Glomerular visceral epithelial cell (primary cell): ENCODE measurements around the gene B4GAT1.

Experiments
- DNase-seq: peaks from one replicate; pipeline ENCODE4 v3.0.0-alpha.2; 2016; ENCODE audit errors: extremely low spot score

Gene B4GAT1

DNA sequence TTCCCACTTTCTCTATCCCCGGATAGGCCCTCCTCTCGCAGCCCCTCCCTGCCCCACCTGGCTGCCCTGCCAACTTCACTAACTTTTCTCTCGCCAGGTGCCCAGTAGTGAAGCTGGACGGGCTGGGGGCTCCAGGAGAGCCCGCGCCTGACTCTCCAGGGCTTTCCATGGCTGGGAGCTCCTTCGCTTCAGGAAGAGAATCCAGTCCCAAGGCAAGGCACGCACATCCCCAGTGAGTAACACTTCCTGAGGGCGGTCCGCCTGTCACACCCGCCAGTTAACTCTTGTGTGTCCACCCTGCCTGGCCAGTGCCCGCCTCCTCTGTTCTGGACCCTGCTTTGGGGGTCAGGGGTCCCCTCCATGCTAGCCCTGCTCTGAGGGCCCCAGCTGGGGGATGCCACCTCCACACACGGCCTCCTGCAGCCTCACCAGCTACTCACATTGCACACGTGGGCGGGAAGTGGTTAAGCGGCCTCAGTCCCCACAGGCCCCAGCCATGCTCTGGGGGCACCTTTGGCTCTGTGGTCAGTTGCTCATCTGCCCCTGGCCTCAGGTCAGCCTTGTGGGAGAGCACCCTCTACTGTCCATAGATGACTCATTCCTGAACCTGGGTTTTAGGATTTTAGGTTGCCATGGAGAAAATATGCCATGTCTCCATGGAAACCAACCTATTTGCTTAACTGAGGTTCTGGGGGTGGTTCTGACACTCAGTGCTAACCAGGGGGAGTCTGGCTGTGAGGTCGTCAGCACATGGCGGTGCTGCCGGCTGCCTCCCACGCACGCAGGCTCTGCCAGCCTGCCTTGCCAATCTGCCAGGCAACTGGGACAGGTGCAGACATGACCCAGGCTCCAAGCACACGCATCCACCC lies 11.0 kb downstream of the B4GAT1 start, which contains the start of gene RIN1:
TSS of gene RIN1 (minus strand) at position 201 of the 869 bp plus-strand sequence. CDS start at position 169, 32 bp downstream.
- DNase-seq = peak; percentile 100

DNA sequence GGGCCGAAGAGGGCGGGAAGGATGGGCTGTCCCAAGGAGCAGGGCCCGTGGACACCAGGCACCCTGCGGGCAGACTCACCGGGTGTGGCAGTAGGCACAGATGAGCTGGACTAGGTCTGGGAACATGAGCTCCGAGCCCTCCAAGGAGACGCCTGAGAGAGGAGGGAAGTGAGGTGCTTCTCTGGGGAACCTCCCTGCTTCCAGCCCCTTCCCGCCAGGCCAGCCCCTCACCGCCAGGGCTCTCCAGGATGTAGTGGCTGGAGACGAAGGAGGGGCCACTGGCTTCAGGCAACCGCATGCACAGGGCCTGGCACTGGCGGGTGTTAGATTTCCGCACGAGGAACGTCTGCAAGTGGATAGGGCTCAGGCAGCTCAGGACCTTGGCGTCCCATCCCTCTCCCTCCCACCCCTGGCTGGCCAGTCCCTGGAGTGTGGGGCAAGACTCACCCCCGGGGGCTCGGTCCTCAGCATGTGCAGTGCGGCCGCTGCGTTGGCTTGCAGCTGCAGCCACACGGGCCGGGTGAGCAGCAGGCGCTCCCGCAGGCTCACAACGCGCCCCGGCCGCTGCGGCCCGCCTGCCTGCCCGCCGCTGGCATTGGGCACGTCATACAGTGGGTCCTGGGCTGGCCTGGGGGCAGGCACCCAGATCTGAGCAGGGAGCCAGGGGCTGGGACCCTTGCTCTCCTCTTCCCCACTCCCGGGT lies 11.7 kb downstream of the B4GAT1 start:
- DNase-seq = peak; percentile 77

DNA sequence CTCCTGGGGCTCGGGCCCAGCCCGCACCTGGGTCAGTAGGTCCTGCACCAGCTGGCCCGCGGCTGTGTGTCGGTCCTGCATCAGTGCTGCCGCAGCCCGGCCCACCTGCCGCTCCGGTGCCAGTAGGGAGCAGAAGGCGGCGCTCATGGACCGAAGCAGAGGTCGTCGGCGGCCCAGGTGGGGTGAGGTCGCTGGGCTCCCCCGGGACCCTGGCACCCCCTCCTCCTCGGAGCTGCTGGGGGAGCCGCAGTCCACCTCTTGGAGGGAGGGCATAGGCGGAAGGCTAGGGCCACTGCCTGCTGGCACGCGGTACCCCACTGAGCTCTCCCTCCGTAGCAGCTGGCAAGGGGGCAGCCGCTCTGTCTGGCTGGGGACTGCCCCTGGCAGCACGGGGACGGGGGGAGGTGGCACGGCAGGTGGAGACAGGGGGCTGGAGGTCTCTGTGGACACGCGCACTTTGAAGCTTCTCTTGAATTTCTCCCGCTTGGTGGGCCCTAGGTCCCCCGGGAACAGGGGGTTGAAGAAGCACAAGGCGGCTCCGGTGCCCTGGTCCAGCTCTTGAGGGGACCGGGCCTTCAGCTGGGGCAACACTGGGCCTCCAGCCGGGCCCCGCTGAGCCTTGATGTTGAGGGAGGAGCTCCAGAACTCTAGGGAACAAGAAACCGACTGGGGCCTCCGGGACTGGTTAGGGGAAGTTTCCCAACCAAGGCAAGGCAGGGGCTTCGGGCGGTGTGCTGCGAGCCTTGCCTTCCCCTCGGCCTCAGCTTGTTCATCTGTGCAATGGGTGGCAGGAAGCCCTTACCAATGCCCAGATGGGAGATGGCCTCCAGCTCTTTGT lies 12.6 kb downstream of the B4GAT1 start:
- no peak for DNase-seq

DNA sequence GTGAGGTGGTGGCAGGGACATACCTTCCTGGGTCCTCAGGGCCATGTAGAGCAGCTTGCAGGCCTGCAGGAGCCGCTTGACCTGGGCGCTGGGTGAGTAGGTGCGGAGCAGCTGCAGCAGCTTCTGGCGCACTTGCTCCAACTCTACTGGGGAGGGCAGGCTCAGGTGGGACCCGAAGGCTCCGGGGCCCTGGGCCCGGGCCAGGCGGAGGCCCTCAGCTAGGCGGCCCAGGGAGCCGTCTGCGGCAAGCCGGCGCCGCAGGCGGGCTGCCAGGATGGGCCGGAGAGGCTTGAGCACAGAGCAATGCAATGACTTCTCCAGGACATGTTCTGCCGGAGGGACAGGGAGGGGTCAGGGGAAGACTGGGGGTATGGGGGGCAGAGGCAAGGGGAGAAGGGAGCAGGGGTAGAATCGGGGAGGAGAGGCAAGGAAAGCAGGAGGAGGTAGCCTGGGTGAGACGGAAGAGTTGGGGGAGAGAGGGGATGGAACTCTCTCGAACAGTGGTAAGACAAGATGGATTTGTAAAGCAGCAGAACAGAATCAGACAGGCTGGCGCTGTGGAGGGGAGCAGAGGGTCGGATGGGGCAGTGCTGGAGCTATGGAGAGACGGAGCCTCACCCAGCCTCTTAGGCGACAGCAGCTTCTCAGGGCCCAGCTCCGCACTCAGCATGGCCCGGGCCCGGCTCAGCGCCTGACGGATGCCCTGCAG lies 13.4 kb downstream of the B4GAT1 start:
- no peak for DNase-seq

- no peak for DNase-seq
These were observed 14.1 kb downstream of the B4GAT1 start for GRCh38 chr11:66333220-66333877.

DNA sequence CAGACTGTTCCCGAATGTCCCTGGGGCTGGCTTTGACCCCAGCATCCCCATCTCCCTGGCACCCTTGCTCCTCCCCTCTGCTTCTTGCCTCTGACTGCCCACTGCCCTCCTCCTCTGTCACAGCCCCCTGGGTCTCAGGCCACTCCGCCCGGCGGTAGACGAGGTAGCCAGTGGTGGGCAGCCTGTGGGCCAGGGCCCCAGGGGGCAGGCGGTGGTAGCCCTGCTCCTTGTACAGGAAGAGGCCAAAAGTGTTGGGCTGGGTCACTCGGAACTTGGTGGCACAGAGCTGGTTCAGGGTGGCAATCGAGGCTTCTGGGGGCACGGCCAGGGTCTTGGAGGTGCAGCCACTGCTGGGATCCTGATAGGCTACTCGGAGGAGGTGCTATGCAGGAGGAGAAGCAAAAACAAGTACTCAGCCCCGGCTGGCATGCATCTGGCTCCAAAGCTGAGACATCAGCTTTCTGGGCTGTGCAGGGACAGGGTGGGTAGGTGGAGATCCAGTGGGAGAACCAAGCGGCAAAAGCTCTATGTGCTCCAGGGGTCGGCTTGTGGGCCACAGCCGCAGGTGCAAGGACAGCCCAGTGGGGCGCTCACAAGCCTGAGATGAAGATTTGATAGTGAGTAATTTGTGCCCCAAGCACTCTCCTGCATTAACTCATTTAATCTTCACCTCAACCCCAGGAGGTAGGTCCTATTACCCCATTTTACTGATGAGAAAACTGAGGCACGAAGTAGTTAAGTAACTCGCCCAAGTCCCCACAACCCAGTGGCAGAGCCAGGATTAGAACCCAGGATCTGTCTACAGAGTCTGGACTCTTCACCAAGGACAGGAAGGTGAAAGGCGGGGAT lies 14.8 kb downstream of the B4GAT1 start:
- DNase-seq = no peak

DNA sequence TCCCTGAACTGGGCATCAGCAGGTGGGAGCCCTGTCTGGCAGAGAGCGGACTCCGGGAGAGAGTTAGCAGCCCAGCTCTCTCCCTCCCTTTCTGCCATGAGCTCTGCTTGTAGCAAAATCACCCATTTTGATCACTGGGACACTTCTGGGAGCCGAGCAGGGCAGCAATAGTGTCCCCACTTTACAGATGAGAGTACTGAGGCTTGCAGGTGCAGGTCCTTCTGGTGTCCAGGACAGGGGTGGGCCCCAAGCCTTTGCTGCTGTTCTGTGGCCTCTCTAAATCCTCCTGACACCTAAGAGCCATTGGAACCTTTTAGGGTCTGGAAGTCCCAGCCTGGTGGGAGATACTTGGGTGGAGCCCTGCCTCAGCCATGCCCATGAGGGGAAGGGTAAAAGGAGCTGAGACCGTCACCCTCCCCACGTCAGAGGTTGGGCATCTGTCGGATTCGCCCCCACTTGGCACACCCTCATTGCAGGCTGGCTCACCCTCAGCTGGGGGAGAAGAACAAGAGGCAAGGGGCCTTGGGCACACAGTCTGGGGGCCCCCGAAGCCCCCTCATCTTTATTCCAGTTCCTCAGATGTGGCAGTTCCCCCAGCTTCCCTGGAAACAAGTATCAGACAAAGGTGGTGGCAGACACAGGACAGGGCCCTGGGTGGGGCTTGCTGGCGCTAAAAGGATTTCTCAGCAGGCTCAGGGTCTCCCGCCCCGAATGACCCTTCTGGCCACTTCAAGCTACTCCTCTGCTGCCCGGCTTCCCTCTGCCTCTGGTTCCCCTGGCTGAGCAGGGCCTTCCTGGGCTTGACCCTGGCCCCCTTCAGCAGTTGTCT lies 15.7 kb downstream of the B4GAT1 start:
- no peak for DNase-seq

GRCh38 chr11:66330931-66331330 lies 16.5 kb downstream of the B4GAT1 start:
- DNase-seq = no peak

DNA sequence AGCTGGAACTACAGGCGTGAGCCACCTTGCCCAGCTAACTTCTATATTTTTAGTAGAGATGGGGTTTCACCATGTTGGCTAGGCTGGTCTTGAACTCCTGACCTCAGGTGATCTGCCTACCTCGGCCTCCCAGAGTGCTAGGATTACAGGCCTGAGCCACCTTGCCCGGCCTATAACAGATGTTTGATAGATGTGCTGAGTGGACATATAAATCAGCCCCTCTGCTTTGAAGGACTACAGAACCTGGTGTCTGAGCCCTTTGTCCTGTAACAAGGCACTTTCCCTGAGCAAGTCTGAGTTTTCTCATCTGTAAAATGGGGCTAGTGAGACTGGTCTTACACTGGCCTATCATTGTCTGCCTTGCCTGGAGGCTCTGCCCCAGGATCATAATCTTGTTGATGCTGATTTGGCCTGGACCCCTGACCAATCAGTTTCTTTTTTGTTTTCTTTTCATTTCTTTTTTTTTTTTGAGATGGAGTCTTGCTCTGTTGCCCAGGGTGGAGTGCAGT lies 18.2 kb downstream of the B4GAT1 start:
- no peak for DNase-seq

DNA sequence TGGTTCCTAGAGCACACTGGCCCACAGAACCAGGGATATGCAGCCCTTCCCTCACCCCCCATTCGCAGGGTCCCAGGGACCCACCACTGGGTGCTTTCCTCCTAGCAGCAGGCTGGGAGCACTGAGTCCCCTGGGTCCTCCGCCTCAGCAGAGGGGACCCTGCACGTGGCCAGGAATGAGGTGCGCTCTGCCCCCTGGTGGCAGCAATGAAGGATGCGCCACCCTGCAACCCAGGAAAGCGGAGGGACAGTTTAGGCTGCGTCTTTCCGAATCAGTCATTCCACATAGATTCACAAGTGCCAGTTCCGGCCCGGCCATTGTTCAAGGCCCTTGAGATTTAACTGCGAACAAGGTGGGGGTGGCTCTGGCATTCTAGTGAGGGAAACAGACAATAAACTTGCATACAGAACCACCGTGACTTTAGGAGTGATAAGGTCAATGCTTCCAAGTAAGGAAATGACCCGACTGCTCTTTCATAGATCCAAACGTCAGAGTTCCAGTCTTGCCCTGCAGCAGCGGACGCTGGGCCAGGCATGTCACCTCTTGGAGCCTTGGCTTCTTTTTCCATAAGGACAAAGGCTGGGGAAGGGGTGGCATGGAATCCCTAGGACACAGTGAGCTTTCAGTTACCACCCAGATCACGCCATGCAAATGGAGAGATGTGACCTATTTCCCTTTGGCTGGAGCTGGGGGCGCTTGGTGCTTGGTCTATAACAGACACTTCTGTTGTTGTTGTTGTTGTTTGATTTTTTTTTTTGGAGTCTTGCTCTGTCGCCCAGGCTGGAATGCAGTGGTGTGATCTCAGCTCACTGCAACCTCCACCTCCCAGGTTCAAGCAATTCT lies 18.9 kb downstream of the B4GAT1 start:
- DNase-seq = peak; percentile 74

- DNase-seq = no peak
These were observed 19.5 kb downstream of the B4GAT1 start for GRCh38 chr11:66328031-66328301.

DNA sequence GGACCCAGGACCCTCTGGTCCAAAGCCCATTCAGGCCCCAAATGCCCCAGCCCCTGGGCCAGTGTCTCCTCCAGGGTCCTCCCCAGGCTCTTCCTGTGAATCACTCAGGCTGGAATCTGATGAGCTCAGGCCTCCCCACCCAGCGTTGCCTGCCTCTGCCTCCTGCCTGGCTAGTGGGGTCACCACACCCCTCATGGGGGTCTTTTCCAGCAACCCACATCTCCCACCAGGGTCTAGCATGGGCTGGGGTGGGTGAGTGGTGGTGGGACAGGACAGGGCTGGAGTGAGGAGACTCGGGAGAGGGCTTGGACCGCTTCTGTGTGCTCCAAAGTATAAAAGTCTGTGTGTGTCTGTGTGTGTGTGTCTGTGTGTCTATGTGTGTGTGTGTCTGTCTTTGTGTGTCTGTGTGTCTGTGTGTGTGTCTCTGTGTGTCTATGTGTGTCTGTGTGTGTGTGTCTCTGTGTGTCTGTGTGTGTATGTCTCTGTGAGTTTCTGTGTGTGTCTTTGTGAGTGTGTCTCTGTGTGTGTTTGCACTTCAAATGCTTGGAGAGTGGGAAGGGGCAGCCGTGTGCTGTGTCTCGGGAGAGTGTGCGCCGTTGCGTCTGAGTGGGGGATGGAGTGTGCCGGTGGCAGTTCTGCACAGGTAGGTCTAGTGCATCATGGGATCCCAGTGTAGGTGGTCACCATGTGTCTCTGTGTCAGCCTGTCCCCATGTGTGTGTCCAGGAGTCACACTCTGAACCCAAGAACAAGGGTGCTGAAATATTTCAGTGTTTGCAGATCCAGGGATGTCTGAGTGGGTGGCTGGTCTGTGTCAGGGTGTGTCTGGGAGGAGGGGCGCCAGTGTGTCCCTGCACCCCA lies 20.0 kb downstream of the B4GAT1 start:
- DNase-seq = peak; percentile 42

DNA sequence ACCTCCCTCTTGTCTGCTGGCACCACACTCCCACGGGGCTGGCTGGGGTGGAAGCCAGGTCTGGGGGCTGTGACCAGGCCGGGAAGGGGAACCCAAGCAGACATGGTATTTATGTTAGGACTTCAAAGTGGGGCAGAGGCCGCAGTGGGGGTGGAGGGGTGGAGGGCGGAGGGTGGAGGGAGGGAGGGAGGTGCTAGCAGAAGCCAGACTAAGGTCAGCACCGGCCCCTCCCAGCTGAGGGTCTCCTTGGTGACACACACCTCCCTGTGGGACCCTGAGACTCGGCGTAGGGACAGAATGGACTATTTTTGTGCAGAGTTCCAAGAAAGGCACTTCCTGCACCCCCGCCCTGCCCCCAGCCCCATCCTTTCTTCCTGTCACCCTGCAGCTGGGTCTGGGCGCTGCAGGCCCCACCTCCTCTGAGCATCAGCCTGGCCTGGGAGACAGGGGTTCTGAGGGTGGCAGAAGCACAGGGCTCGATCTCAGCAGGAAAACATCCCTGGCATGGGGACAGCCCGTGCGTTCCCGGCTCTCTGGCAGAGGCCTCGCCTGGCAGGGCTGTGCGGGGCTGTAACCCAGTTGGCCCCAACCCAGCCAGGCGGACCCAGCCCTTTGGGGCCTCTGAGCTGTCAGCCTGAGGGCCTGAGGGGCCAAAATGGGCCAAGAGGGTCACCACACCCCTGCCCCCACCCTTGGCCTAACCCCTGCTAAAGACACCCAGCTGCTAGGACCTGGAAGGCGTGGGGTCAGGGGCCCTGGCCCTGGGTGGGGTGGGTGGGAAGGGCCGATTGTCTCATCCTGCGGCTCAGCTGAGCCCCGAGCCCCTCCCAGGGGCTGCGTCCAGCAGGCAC lies 20.9 kb downstream of the B4GAT1 start:
- DNase-seq = peak; percentile 31

- no peak for DNase-seq
These were observed 22.2 kb downstream of the B4GAT1 start for GRCh38 chr11:66325263-66325671.

- no peak for DNase-seq
These were observed 22.8 kb downstream of the B4GAT1 start for GRCh38 chr11:66324664-66325063.

- no peak for DNase-seq
These were observed 23.7 kb downstream of the B4GAT1 start for GRCh38 chr11:66323684-66324083.
